GM21619 (cell line): ENCODE results near the gene SYNDIG1.
"Not testable (repeated sequence)": the region's sequence is repeated elsewhere in the genome, so short reads cannot be mapped to it uniquely, and the experiment has no call there.

Experiments used
- ATAC-seq: cut with Tn5 transposase; IDR thresholded peaks from one replicate; pipeline ENCODE4 v1.9.1; 2021; ENCODE audit not compliant: unreplicated experiment

The SYNDIG1 gene

GRCh38 chr20:24607402-24607801 lies 138.0 kb downstream of the SYNDIG1 start:
- no peak for ATAC-seq

GRCh38 chr20:24608926-24609667 lies 139.7 kb downstream of the SYNDIG1 start:
- ATAC-seq: peak; percentile 69

GRCh38 chr20:24609757-24610156 lies 140.3 kb downstream of the SYNDIG1 start:
- no peak for ATAC-seq

GRCh38 chr20:24610341-24611115 lies 141.1 kb downstream of the SYNDIG1 start:
- no peak for ATAC-seq

- ATAC-seq: no peak
Measured at GRCh38 chr20:24611360-24612140, 142.1 kb downstream of the SYNDIG1 start.

GRCh38 chr20:24612799-24613775 lies 143.7 kb downstream of the SYNDIG1 start:
- ATAC-seq: no peak

GRCh38 chr20:24614341-24614740 lies 144.9 kb downstream of the SYNDIG1 start:
- ATAC-seq: no peak

- no peak for ATAC-seq
Measured at GRCh38 chr20:24615353-24615752, 145.9 kb downstream of the SYNDIG1 start.

- ATAC-seq: no peak
Measured at GRCh38 chr20:24616258-24617079, 147.0 kb downstream of the SYNDIG1 start.

- no peak for ATAC-seq
Measured at GRCh38 chr20:24617080-24617432, 147.6 kb downstream of the SYNDIG1 start.

GRCh38 chr20:24617757-24618450 lies 148.5 kb downstream of the SYNDIG1 start:
- no peak for ATAC-seq

GRCh38 chr20:24618739-24619138 lies 149.3 kb downstream of the SYNDIG1 start:
- no peak for ATAC-seq

GRCh38 chr20:24619212-24619611 lies 149.8 kb downstream of the SYNDIG1 start:
- peak; percentile 54 for ATAC-seq

- ATAC-seq: no peak
Measured at GRCh38 chr20:24620937-24621519, 151.6 kb downstream of the SYNDIG1 start.

GRCh38 chr20:24622856-24623255 lies 153.4 kb downstream of the SYNDIG1 start:
- ATAC-seq: no peak

- ATAC-seq: not testable (repeated sequence)
Measured at GRCh38 chr20:24626141-24626540, 156.7 kb downstream of the SYNDIG1 start.

- no peak for ATAC-seq
Measured at GRCh38 chr20:24627291-24627690, 157.9 kb downstream of the SYNDIG1 start.

GRCh38 chr20:24627926-24628325 lies 158.5 kb downstream of the SYNDIG1 start:
- ATAC-seq: no peak

GRCh38 chr20:24628985-24629384 lies 159.6 kb downstream of the SYNDIG1 start:
- ATAC-seq: no peak
